LNCaP clone FGC (cell line): ENCODE results near the gene KLHL29.

Source experiments
- DNase-seq: peaks from one replicate; pipeline ENCODE4 v3.0.0-alpha.2; 2011; ENCODE audit warnings: low read depth
- H3K4me3 ChIP-seq: 2 replicates; pipeline ENCODE4 v1.5.1; 2011; ENCODE audit warnings: mild to moderate bottlenecking, low read depth, low read length, control low read depth
- TF ChIP-seq, protein P1 (sequence below): IDR thresholded peaks from 2 replicates; pipeline ENCODE4 v1.5.1; 2012; ENCODE audit warnings: mild to moderate bottlenecking; ENCODE audit not compliant: control insufficient read depth, insufficient read depth; ENCODE audit errors: extremely low read depth

Gene KLHL29

DNA sequence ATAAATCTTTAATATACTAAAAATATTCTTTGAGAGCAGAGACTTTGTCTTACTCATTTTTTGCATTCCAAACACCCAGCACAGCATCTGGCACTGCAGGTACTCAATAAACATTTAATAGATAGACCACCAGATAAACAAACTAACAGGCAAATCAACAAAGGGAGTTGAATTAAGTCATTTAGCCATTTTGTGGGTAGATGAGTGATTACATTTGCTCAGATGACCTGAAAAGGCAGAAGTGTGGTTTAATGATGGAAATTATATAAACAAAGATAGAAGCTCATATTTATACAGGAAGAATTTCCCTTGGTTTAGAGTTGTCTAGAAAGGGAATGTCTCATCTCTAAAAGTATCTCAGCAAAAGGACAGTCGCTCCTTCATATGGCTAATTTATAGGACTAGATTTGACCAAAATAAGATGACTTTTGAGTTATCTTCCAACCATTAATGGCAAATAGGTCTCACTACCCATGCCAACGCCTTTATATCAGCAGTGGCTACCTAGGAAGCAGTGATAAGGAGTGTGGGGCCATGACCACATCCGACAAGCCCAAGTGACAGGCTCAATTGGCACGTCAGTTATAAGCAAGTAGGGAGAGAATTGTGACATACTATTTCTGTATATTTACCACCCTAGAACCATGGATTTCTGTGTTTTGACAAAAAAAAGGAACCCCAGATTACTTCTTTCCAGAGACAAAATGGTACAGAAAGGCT lies 368.5 kb downstream of the KLHL29 start:
- no peak overlapping the region for H3K4me3 ChIP-seq
- no peak for DNase-seq
- TF ChIP-seq, protein P1, sequence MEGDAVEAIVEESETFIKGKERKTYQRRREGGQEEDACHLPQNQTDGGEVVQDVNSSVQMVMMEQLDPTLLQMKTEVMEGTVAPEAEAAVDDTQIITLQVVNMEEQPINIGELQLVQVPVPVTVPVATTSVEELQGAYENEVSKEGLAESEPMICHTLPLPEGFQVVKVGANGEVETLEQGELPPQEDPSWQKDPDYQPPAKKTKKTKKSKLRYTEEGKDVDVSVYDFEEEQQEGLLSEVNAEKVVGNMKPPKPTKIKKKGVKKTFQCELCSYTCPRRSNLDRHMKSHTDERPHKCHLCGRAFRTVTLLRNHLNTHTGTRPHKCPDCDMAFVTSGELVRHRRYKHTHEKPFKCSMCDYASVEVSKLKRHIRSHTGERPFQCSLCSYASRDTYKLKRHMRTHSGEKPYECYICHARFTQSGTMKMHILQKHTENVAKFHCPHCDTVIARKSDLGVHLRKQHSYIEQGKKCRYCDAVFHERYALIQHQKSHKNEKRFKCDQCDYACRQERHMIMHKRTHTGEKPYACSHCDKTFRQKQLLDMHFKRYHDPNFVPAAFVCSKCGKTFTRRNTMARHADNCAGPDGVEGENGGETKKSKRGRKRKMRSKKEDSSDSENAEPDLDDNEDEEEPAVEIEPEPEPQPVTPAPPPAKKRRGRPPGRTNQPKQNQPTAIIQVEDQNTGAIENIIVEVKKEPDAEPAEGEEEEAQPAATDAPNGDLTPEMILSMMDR = no peak

DNA sequence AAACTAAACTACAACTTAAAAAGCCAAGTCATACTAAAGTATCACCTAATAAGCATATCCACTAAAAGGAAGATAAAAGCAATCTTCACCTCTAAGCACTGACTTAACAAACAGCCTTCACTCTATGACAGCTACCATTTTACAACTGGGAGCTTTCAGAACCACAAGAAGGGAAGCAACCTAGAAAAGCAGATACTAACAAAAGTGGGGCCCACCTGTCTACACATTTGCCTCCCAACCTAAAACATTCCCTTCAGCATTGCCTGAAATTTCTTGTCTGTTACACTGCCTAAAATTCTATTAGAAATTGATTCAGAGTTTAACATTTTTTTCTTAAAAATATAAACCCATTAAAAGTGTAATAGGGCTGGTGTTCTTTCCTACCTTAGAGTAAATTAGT lies 370.0 kb downstream of the KLHL29 start:
- TF ChIP-seq, protein P1 = no peak
- no peak for DNase-seq

DNA sequence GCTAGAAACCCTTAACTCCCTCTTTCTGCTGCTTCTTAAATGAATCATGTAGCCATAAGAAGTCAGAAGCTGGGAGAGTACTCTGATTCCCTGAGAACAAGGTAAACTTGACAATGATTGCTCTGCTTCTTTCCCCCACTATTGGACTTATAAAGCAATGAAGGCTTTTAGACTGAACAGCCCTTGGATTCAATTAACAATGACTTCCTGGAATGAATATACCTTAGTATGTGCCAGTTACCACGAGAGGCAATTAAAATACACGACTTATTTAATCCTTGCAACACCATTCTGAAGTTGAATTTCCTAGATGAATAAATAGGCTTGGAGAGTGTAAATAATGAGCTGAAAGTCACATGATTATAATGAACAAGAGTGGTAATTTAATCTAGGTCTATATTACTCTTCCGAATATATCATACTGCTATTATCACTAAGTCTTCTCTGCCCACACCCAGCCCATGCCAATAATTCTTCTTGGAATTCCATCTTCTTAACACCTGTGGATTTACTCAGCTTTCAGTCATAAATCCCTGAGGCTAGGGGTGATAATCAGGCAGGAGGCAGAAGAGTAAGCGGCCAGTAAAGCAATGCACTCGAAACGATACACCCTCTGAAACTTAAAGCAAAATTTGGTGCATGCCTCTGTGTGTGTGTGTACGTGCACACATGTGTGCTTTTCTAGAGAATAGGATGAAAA lies 371.8 kb downstream of the KLHL29 start:
- TF ChIP-seq, protein P1 = no peak
- DNase-seq = no peak
- no peak overlapping the region for H3K4me3 ChIP-seq

More for the DNA sequence above, 370.0 kb downstream of the KLHL29 start:
- H3K4me3 ChIP-seq = no peak overlapping the region

DNA sequence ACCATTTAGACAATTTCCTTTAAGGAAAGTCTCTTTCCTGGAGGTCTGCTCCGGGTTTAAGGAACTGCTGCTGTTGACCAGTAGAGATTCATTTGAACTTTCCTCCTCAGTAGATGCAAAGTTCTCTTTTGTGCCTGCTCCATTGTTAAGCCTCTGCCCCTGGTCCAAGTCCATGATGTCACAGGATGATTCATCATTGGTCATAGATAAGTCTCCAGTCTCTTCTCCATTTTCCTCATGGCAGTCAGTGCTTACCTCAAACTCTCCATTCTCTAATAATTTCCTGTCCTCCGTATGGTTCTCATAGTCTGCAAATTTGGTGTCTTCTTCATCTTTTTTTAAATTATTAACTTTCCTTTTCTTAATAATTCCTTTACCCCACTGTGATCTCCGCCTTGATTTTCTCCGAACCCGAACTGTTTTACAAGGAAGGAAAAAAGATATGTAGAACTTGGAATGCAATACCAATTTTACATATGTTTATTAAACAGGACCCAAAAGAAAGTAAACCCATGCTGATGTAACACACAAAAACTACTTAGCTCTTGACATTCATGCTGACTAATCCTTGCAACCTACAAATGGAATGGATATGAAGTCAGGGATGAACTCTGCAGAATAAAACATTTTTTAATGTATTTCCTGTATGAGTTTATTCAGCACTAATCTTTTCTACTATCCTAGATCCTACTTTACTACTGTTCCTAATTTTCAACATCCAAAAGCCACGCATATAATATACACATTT lies 372.9 kb downstream of the KLHL29 start:
- TF ChIP-seq, protein P1 = no peak
- DNase-seq = no peak
- H3K4me3 ChIP-seq = no peak overlapping the region
